Lower leg skin (tissue), 3 donors: ENCODE data around the gene PACRGL.

ENCODE experiments used
- POLR2A ChIP-seq, 2 donors: fragments of 450-650 bp; IDR thresholded peaks; one replicate each; pipeline ENCODE4 v1.6.1; 2016 to 2017; ENCODE audit warnings: antibody characterized with exemption in 2 of 2, mild to moderate bottlenecking in 1 of 2, moderate library complexity in 1 of 2
- TF ChIP-seq, protein P1 (sequence below), 3 donors: fragments of 450-650 bp; IDR thresholded peaks; one replicate each; pipeline ENCODE4 v1.5.1; 2016; ENCODE audit warnings: antibody characterized with exemption in 3 of 3, mild to moderate bottlenecking in 3 of 3, moderate library complexity in 2 of 3

DNA sequence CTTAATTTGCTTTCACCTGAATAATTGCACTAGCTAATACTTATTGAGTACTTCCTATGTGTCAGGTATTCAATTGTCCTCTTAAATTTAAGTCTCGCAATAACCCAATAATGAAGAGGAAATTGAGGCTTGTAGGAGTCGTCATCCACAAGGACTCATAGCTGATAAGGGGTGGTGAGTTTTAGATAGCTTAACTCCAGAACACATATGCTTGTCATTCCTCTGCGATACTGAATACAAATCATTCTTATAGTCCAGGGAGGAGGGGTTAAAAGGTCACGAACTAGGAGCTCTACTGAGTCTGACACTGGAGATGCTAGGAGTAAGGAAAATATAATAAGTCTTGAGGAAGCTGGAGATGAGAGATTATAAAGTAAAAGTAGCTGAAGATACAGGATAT, 1.4 kb upstream of the PACRGL start:
- TF ChIP-seq, protein P1, sequence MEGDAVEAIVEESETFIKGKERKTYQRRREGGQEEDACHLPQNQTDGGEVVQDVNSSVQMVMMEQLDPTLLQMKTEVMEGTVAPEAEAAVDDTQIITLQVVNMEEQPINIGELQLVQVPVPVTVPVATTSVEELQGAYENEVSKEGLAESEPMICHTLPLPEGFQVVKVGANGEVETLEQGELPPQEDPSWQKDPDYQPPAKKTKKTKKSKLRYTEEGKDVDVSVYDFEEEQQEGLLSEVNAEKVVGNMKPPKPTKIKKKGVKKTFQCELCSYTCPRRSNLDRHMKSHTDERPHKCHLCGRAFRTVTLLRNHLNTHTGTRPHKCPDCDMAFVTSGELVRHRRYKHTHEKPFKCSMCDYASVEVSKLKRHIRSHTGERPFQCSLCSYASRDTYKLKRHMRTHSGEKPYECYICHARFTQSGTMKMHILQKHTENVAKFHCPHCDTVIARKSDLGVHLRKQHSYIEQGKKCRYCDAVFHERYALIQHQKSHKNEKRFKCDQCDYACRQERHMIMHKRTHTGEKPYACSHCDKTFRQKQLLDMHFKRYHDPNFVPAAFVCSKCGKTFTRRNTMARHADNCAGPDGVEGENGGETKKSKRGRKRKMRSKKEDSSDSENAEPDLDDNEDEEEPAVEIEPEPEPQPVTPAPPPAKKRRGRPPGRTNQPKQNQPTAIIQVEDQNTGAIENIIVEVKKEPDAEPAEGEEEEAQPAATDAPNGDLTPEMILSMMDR (IDR thresholded peaks at IDR 0.05) = no peak
- TF ChIP-seq POLR2A (IDR thresholded peaks at IDR 0.05) = no peak
